Peyer's patch (tissue), 4 donors: ENCODE measurements around the gene MAIP1. TPM values are rescaled to one million over a fixed set of nuclear protein-coding genes. Genes with fewer than 3 reads are reported as not detected.
A peak's percentile ranks its signal among the peaks of the same experiment; 100 is the strongest.

ENCODE experiments used
- DNase-seq, 3 donors: peaks; one replicate each; pipeline ENCODE4 v3.0.0-alpha.2; 2017 to 2019
- H3K27ac ChIP-seq, 4 donors: fragments of 200-600 bp; sonication (generic); one replicate each; pipeline ENCODE4 v1.5.1; 2016 to 2019
- H3K27me3 ChIP-seq, 2 donors: fragments of 200-600 bp; sonication (generic); one replicate each; pipeline ENCODE4 v1.5.1; 2019
- H3K36me3 ChIP-seq, 3 donors: fragments of 200-600 bp; sonication (generic); one replicate each; pipeline ENCODE4 v1.5.1; 2016 to 2019
- H3K4me1 ChIP-seq, 4 donors: fragments of 200-600 bp; sonication (generic); one replicate each; pipeline ENCODE4 v1.5.1; 2016 to 2019
- H3K4me3 ChIP-seq, 4 donors: fragments of 200-600 bp; sonication (generic); 1 replicate in 3 of 4; 2 replicates in 1 of 4; pipeline ENCODE4 v1.5.1; 2016 to 2019; ENCODE audit warnings: mild to moderate bottlenecking in 1 of 4
- H3K9me3 ChIP-seq, 4 donors: fragments of 200-600 bp; sonication (generic); one replicate each; pipeline ENCODE4 v1.5.1; 2016 to 2019; ENCODE audit warnings: mild to moderate bottlenecking in 1 of 4
- POLR2A ChIP-seq, 2 donors: fragments of 450-650 bp; IDR thresholded peaks; one replicate each; pipeline ENCODE4 v1.5.1; 2017; ENCODE audit warnings: antibody characterized with exemption in 2 of 2, mild to moderate bottlenecking in 2 of 2, moderate library complexity in 2 of 2
- total RNA-seq, 4 donors: library from RNA; depleted of rRNA; stranded (reverse); fragments of >200 nt; gene quantifications; one replicate each; pipeline ENCODE4 v1.1.0, GENCODE V29; 2016
- TF ChIP-seq, protein P1 (sequence below), 6 experiments: fragments of 450-650 bp in 4 of 6; fragments of 200-600 bp in 2 of 6; sonication (generic) in 1 of 6; IDR thresholded peaks; one replicate each; pipeline ENCODE4 v1.5.1; 2017 to 2019; ENCODE audit warnings: antibody characterized with exemption in 6 of 6, mild to moderate bottlenecking in 3 of 6, moderate library complexity in 1 of 6

Gene MAIP1
- total RNA-seq, 4 donors from 2014 or later, result 8.3 to 58.2 (median 26.8) TPM

DNA sequence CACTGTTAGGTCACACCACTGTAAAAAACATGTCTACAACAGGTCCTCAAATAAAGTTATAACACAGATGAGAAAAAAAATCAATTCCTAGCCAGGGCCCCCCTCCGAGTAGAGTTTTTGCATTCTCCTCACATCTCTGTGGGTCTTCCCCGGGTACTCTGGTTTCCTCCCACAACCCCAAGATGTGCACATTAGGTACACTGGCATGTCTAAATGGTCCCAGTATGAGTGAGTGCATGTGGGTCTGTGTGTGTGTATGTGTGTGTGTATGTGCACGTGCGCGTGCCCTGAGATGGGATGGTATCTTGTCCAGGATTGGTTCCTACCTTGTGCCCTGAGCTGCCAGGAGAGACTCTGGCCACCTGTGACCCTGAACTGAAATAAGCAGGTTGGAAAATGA lies 5.0 kb upstream of the MAIP1 start:
- Histone ChIP-seq H3K4me1 (peaks cover 0 to 18% (median 7%) of the 10 kb centered on the region in 4 donors), H3K9me3 (no peaks in the 10 kb centered on the region), H3K4me3 (no peak overlapping the region), H3K27ac (no peak overlapping the region), H3K27me3 (no peaks in the 10 kb centered on the region), H3K36me3 (peaks cover 0 to 34% (median 0%) of the 10 kb centered on the region in 3 donors)
- DNase-seq, result no peak
- TF ChIP-seq POLR2A (IDR thresholded peaks at IDR 0.05), result no peak
- TF ChIP-seq, protein P1, sequence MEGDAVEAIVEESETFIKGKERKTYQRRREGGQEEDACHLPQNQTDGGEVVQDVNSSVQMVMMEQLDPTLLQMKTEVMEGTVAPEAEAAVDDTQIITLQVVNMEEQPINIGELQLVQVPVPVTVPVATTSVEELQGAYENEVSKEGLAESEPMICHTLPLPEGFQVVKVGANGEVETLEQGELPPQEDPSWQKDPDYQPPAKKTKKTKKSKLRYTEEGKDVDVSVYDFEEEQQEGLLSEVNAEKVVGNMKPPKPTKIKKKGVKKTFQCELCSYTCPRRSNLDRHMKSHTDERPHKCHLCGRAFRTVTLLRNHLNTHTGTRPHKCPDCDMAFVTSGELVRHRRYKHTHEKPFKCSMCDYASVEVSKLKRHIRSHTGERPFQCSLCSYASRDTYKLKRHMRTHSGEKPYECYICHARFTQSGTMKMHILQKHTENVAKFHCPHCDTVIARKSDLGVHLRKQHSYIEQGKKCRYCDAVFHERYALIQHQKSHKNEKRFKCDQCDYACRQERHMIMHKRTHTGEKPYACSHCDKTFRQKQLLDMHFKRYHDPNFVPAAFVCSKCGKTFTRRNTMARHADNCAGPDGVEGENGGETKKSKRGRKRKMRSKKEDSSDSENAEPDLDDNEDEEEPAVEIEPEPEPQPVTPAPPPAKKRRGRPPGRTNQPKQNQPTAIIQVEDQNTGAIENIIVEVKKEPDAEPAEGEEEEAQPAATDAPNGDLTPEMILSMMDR (IDR thresholded peaks at IDR 0.05), result no peak

DNA sequence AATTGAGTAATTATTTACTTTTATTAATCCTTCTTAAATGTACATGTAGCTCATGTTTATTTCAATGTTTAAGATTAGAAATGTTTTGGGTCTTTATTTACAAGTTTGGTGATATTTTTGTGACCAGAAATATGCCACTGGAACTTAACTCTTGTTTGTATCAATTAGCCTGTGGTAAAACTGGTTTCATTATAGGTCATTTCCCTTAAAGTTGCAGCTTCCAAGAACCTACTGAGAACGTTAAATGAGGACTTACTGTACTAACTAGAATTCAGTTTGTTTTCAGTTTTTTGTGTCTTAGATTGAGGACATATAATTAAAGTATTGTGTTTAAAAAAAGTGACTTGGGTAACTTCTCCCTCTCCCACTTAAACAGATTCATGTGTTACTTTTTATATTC lies 4.4 kb upstream of the MAIP1 start:
- no peak for TF ChIP-seq POLR2A (IDR thresholded peaks at IDR 0.05)
- TF ChIP-seq, protein P1 (IDR thresholded peaks at IDR 0.05), result no peak
- Histone ChIP-seq H3K27me3 (no peaks in the 10 kb centered on the region), H3K27ac (no peak overlapping the region), H3K9me3 (no peaks in the 10 kb centered on the region), H3K4me3 (no peak overlapping the region), H3K4me1 (peaks cover 0 to 18% (median 7%) of the 10 kb centered on the region in 4 donors), H3K36me3 (peaks cover 0 to 28% (median 0%) of the 10 kb centered on the region in 3 donors)
- DNase-seq, result no peak

- TF ChIP-seq, protein P1 (IDR thresholded peaks at IDR 0.05), result no peak
- no peak for TF ChIP-seq POLR2A (IDR thresholded peaks at IDR 0.05)
- no peaks in the 10 kb centered on the region for H3K27me3 ChIP-seq
- no peaks in the 10 kb centered on the region for H3K9me3 ChIP-seq
- no peak for DNase-seq
- H3K4me1 ChIP-seq, result peaks cover 4 to 40% (median 10%) of the 10 kb centered on the region in 4 donors
- peaks cover 0 to 19% (median 0%) of the 10 kb centered on the region in 3 donors for H3K36me3 ChIP-seq
- peak overlapping the region; percentile 85 to 96 (median 90) for H3K27ac ChIP-seq
- H3K4me3 ChIP-seq, result peak overlapping the region; percentile 71 to 99 (median 90)
Measured at GRCh38 chr2:199955007-199955338, 409 bp upstream of the MAIP1 start.

GRCh38 chr2:199956062-199956380 lies 639 bp downstream of the MAIP1 start:
- Histone ChIP-seq H3K4me3 (peak overlapping the region; percentile 71 to 99 (median 90)), H3K27ac (peak overlapping the region; percentile 85 to 96 (median 90)), H3K36me3 (peaks cover 0 to 25% (median 0%) of the 10 kb centered on the region in 3 donors), H3K27me3 (no peaks in the 10 kb centered on the region), H3K9me3 (no peaks in the 10 kb centered on the region), H3K4me1 (peaks cover 4 to 40% (median 10%) of the 10 kb centered on the region in 4 donors)
- TF ChIP-seq, protein P1 (IDR thresholded peaks at IDR 0.05), result no peak
- TF ChIP-seq POLR2A (IDR thresholded peaks at IDR 0.05), result no peak
- no peak for DNase-seq

DNA sequence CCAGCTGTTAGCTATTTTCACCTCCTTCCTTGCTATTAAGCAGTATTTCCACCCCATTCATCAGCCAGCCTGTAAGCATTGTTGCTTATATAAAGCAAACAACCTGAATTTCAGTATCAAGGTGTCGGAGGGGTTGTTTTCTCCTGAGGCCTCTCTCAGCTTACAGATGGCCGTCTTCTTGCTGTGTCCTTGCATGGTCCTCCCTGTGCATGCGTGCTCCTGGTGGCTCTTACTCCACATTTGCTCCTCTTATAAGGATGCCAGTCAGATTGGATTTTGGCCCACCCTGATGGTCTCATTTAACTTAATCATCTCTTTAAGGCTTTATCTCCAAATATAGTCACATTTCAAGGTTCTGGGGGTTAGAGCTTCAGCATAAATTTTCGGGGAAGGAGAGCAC lies 2.6 kb downstream of the MAIP1 start:
- TF ChIP-seq, protein P1 (IDR thresholded peaks at IDR 0.05), result no peak
- no peak for TF ChIP-seq POLR2A (IDR thresholded peaks at IDR 0.05)
- no peak overlapping the region for H3K27ac ChIP-seq
- no peaks in the 10 kb centered on the region for H3K9me3 ChIP-seq
- no peak for DNase-seq
- H3K36me3 ChIP-seq, result peaks cover 0 to 43% (median 0%) of the 10 kb centered on the region in 3 donors
- H3K4me1 ChIP-seq, result peaks cover 4 to 38% (median 10%) of the 10 kb centered on the region in 4 donors
- H3K27me3 ChIP-seq, result no peaks in the 10 kb centered on the region
- H3K4me3 ChIP-seq, result no peak overlapping the region

DNA sequence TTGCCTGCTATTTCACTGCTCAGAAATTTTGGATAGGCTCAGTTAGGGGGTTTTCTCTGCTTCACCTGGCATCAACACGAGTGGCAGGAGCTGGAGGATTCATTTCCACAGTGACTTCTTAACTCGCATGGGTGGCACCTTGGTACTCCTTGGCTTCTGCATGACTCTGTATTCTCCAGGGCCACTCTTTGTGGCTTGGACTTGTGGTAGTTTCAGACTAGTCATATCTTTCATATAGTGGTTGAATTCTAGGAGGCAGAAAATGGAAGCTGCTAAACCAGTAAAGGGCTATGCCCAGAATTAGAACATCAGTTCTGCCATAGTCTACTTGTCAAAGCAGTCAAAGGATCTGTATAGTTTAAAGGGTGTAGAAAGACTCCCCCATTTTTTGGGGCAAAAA lies 6.8 kb downstream of the MAIP1 start:
- no peak for DNase-seq
- TF ChIP-seq POLR2A (IDR thresholded peaks at IDR 0.05), result no peak
- TF ChIP-seq, protein P1 (IDR thresholded peaks at IDR 0.05), result no peak
- Histone ChIP-seq H3K4me3 (no peak overlapping the region), H3K36me3 (peaks cover 0 to 83% (median 0%) of the 10 kb centered on the region in 3 donors), H3K9me3 (no peaks in the 10 kb centered on the region), H3K27me3 (no peaks in the 10 kb centered on the region), H3K27ac (no peak overlapping the region), H3K4me1 (peaks cover 0 to 13% (median under 1%) of the 10 kb centered on the region in 4 donors)
